CD4-positive, alpha-beta memory T cell (primary cell): ENCODE results near the gene RUNX2. TPM values are rescaled to one million over a fixed set of nuclear protein-coding genes. Genes with fewer than 3 reads are reported as not detected.
A peak's percentile ranks its signal among the peaks of the same experiment; 100 is the strongest.

Source experiments
- CTCF ChIA-PET: fragments of 350-600 bp; sonication (Branson Sonifier 250); formaldehyde crosslinking; loops from one replicate; lab custom pipeline; 2021; ENCODE audit warnings: inconsistent platforms; ENCODE audit not compliant: partially characterized antibody; lab: Charles Lee
- POLR2A ChIA-PET: fragments of 350-600 bp; sonication (Branson Sonifier 250); formaldehyde crosslinking; loops from one replicate; lab custom pipeline; 2021; ENCODE audit not compliant: partially characterized antibody; lab: Charles Lee
- DNase-seq, 5 donors: peaks; one replicate each; pipeline versions ENCODE4 v3.0.0 to v3.0.0-alpha.2; 2020 to 2022; ENCODE audit warnings: mixed read lengths in 1 of 5
- H3K27ac ChIP-seq: one replicate; pipeline ENCODE4 v1.7.0; 2013; ENCODE audit warnings: low read depth, low read length
- H3K27me3 ChIP-seq: 2 replicates; pipeline ENCODE4 v1.7.0; 2013; ENCODE audit warnings: mild to moderate bottlenecking, low read length, moderate library complexity; ENCODE audit not compliant: insufficient read depth
- H3K36me3 ChIP-seq: 2 replicates; pipeline ENCODE4 v1.7.0; 2013; ENCODE audit warnings: mild to moderate bottlenecking, low read length, moderate library complexity; ENCODE audit not compliant: insufficient read depth
- H3K4me1 ChIP-seq: 2 replicates; pipeline ENCODE4 v1.7.0; 2013; ENCODE audit warnings: mild to moderate bottlenecking, low read length, moderate library complexity; ENCODE audit not compliant: insufficient read depth
- H3K4me3 ChIP-seq, 2 donors: one replicate each; pipeline ENCODE4 v1.7.0; 2013; ENCODE audit warnings: low read length in 2 of 2, mild to moderate bottlenecking in 1 of 2
- H3K9me3 ChIP-seq, 2 donors: one replicate each; pipeline ENCODE4 v1.7.0; 2013; ENCODE audit warnings: low read length in 2 of 2, control low read depth in 1 of 2; ENCODE audit not compliant: control insufficient read depth in 1 of 2
- H3K27ac Mint-ChIP-seq, 7 donors: one replicate each; pipeline ENCODE4 v1.8.0; 2020 to 2021; ENCODE audit warnings: mixed read lengths in 7 of 7, mild to moderate bottlenecking in 6 of 7, inconsistent platforms in 3 of 7, moderate library complexity in 3 of 7
- H3K27me3 Mint-ChIP-seq, 2 donors: one replicate each; pipeline ENCODE4 v1.8.0; 2020 to 2021; ENCODE audit warnings: mixed read lengths in 2 of 2
- H3K36me3 Mint-ChIP-seq, 2 donors: one replicate each; pipeline ENCODE4 v1.8.0; 2020 to 2021; ENCODE audit warnings: mixed read lengths in 2 of 2, inconsistent platforms in 1 of 2, mild to moderate bottlenecking in 1 of 2
- H3K4me1 Mint-ChIP-seq, 4 donors: one replicate each; pipeline ENCODE4 v1.8.0; 2020 to 2021; ENCODE audit warnings: mixed read lengths in 4 of 4, mild to moderate bottlenecking in 1 of 4
- H3K4me3 Mint-ChIP-seq, 8 donors: one replicate each; pipeline ENCODE4 v1.8.0; 2020 to 2021; ENCODE audit warnings: mixed read lengths in 8 of 8, mild to moderate bottlenecking in 7 of 8, moderate library complexity in 6 of 8, inconsistent platforms in 3 of 8
- H3K9me3 Mint-ChIP-seq, 8 donors: one replicate each; pipeline ENCODE4 v1.8.0; 2020 to 2021; ENCODE audit warnings: mixed read lengths in 8 of 8, mild to moderate bottlenecking in 5 of 8, inconsistent platforms in 3 of 8, moderate library complexity in 1 of 8
- intact Hi-C: fragments of 100-400 bp; cut with micrococcal nuclease; formaldehyde crosslinking; loops from one replicate; pipeline ENCODE4 v1.15.1; 2023
- polyA plus RNA-seq, 2 donors: library from polyadenylated mRNA; unstranded; fragments of 300-500 nt; fragmentation: Illumina TruSeq; gene quantifications; one replicate each; pipeline ENCODE4 v1.2.3, GENCODE V29; 2021
- total RNA-seq, 2 experiments: library from RNA; stranded (reverse); gene quantifications; one replicate each; pipeline ENCODE4 v1.2.3, GENCODE V29; 2021

The RUNX2 gene
- total and polyA plus RNA-seq, 4 experiments from 2014 or later = 4.5 to 26.6 (median 23.3) TPM

DNA sequence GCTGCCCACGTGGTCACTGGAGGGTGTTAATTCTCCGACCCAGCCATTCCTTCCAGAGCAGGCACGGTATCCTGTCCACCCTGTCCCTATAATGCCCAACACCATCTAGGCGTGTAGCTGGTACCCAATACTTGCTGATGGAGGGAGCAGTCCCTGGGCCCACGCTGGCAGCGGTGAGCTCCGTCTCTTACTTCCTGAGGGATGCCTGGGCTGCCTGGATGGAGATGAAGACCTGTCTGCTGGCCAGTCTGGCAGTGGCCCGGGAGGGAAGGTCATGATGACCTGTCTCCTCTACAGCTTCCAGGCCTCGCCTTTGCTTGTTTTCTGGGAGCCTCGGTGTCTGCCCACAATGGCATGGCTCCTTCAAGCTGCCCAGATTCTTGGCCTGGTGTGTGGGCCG, 347.5 kb downstream of the RUNX2 start:
- H3K9me3 ChIP-seq = no peaks in the 10 kb centered on the region
- POLR2A ChIA-PET = interaction anchor here (1.1 to 3.0 kb wide), 3 partner anchors 12 to 254 kb away, joined by 4 to 12 read pairs (median 6); no protein-coding TSS in a partner anchor
- CTCF ChIA-PET = interaction anchor here (0.7 to 1.9 kb wide), 2 partner anchors 10 to 31 kb away, joined by 3 to 9 read pairs; no protein-coding TSS in a partner anchor
- H3K27ac Mint-ChIP-seq = peak overlapping the region in 1 of 7 donors; percentile 81
- no peak overlapping the region for H3K27ac ChIP-seq
- no peaks in the 10 kb centered on the region for H3K27me3 Mint-ChIP-seq
- peaks cover 0 to 9% (median 1%) of the 10 kb centered on the region in 8 donors for H3K9me3 Mint-ChIP-seq
- intact Hi-C loops = loop anchor here (2.0 kb wide), 1 partner anchor 15 kb away; no protein-coding TSS in a partner anchor
- no peak for DNase-seq
- peaks cover 21 to 44% (median 26%) of the 10 kb centered on the region in 4 donors for H3K4me1 Mint-ChIP-seq
- H3K4me3 ChIP-seq = no peak overlapping the region
- H3K36me3 ChIP-seq = no peaks in the 10 kb centered on the region
- H3K36me3 Mint-ChIP-seq = no peaks in the 10 kb centered on the region
- H3K27me3 ChIP-seq = no peaks in the 10 kb centered on the region
- peak overlapping the region in 1 of 8 donors; percentile 65 for H3K4me3 Mint-ChIP-seq
- H3K4me1 ChIP-seq = peaks cover 29% of the 10 kb centered on the region

DNA sequence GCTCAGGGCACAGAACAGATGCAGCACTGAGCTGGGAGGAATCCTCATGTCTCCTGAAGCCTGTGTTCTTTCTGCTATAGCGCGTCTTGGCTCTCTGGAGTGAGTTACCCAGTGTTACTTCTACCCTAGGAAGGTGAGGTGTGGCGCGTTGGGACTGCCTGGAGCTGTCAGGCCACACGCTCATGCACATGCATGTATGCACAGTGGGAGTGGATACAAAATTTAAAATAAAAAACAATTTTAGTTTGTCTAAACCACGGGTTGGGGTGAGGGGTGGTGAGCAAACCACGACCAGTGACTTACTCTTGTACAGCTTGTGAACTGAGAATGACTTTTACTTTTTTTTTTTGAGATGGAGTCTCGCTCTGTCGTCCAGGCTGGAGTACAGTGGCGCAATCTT, 348.2 kb downstream of the RUNX2 start:
- H3K4me1 ChIP-seq = peaks cover 29% of the 10 kb centered on the region
- intact Hi-C loops = loop anchor here (2.0 kb wide), 1 partner anchor 16 kb away; no protein-coding TSS in a partner anchor
- CTCF ChIA-PET = interaction anchor here (0.8 to 2.4 kb wide), 3 partner anchors 11 to 43 kb away, joined by 3 to 13 read pairs (median 9); no protein-coding TSS in a partner anchor
- H3K36me3 ChIP-seq = no peaks in the 10 kb centered on the region
- Mint-ChIP-seq H3K27ac (peak overlapping the region in 1 of 7 donors; percentile 37), H3K4me3 (peak overlapping the region in 6 of 8 donors; percentile 11 to 76 (median 42)), H3K27me3 (no peaks in the 10 kb centered on the region), H3K36me3 (no peaks in the 10 kb centered on the region), H3K9me3 (peaks cover 0 to 14% (median 5%) of the 10 kb centered on the region in 8 donors), H3K4me1 (peaks cover 21 to 44% (median 26%) of the 10 kb centered on the region in 4 donors)
- POLR2A ChIA-PET = interaction anchor here (0.6 to 3.0 kb wide), 6 partner anchors 12 to 298 kb away, joined by 3 to 12 read pairs (median 5); partner anchors contain the start of gene SUPT3H
- no peak overlapping the region for H3K4me3 ChIP-seq
- no peaks in the 10 kb centered on the region for H3K27me3 ChIP-seq
- H3K9me3 ChIP-seq = no peaks in the 10 kb centered on the region
- H3K27ac ChIP-seq = no peak overlapping the region
- no peak for DNase-seq

DNA sequence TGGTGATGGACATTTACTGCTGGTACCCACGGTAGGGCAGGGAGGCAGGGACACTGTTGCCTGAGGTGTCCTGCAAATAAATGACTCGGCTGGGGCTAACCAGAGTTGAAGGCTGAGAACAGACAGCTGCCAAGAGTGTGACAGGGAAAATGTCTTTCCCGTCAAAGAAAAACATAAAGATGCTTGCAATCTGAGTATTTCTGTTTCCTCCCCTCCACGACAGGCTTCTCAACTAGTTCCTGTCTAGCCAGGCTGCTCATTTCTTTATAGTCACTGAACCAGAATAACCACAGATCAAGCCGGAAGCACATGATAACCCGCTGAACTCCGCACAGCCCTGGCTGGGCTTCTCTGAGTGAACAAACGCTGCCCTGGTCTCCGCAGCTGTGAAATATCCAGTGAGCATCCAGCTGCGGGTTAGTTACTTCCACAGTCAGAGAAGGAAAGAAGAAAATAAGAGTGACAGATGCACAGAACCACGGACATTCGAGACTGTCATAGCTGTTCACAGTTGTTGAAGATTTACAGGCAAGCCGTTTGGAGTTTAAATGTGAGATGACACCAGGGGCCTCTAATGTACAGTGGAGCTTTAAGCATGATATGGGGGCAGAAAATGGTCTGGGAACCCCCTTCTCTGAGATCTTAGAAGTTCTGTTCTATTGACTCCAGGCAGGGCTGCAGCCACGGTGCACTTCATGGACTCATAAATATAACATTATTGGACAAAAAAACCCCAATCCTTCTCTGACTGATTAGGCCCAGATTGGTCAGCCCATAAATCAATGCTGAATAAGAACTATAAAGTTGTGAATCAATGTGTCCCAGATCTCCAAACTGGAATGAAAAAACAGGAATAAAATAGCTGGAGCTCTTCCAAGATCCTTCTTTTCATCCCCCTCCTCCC, 349.5 kb downstream of the RUNX2 start:
- ChIA-PET POLR2A (interaction anchor here (0.6 to 3.0 kb wide), 8 partner anchors 14 to 1202 kb away, joined by 3 to 13 read pairs (median 4); partner anchors contain the start of gene SUPT3H), CTCF (interaction anchor here (2.4 kb wide), 1 partner anchor 37 kb away, joined by 13 read pairs; no protein-coding TSS in a partner anchor)
- intact Hi-C loops = loop anchor here (2.0 kb wide), 1 partner anchor 17 kb away; no protein-coding TSS in a partner anchor

DNA sequence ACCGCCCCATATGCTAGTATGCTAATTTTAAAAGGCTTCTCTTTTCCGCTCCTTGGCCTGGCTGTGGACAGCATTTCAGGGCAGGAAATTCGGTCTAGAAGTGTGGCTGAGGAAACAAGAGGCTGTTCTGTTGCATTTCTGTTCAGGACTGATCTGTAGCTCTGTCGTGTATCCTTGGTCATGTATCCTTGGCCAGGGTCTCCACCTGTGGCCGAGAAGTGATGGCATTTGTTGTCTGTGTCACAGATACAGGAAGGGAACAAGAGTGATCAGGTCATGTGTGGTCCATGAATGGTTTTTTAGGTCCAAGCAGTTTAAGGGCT, 350.1 kb downstream of the RUNX2 start:
- Histone ChIP-seq H3K27ac (no peak overlapping the region), H3K9me3 (no peaks in the 10 kb centered on the region), H3K27me3 (no peaks in the 10 kb centered on the region), H3K4me1 (peaks cover 34% of the 10 kb centered on the region), H3K36me3 (no peaks in the 10 kb centered on the region), H3K4me3 (no peak overlapping the region)
- Mint-ChIP-seq H3K4me3 (peak overlapping the region in 6 of 8 donors; percentile 15 to 64 (median 50)), H3K4me1 (peaks cover 25 to 53% (median 32%) of the 10 kb centered on the region in 4 donors), H3K9me3 (peaks cover 2 to 29% (median 16%) of the 10 kb centered on the region in 8 donors), H3K36me3 (peaks cover 4% of the 10 kb centered on the region in 2 donors), H3K27ac (peak overlapping the region in 2 of 7 donors; percentile 76 to 81), H3K27me3 (no peaks in the 10 kb centered on the region)
- ChIA-PET CTCF (interaction anchor here (0.9 to 2.4 kb wide), 2 partner anchors 36 kb away, joined by 3 to 13 read pairs; no protein-coding TSS in a partner anchor), POLR2A (interaction anchor here (1.0 to 3.0 kb wide), 5 partner anchors 15 to 257 kb away, joined by 3 to 13 read pairs (median 8); no protein-coding TSS in a partner anchor)
- intact Hi-C loops = no loop called here
- no peak for DNase-seq

More for the DNA sequence above, 349.5 kb downstream of the RUNX2 start:
- no peaks in the 10 kb centered on the region for H3K9me3 ChIP-seq
- H3K27me3 ChIP-seq = no peaks in the 10 kb centered on the region
- Mint-ChIP-seq H3K9me3 (peaks cover 2 to 23% (median 14%) of the 10 kb centered on the region in 8 donors), H3K4me3 (peak overlapping the region; percentile 72 to 86 (median 79)), H3K36me3 (peaks cover 4% of the 10 kb centered on the region in 2 donors), H3K27me3 (no peaks in the 10 kb centered on the region), H3K4me1 (peaks cover 25 to 53% (median 32%) of the 10 kb centered on the region in 4 donors), H3K27ac (peak overlapping the region; percentile 9 to 81 (median 73))
- H3K4me1 ChIP-seq = peaks cover 34% of the 10 kb centered on the region
- H3K4me3 ChIP-seq = peak overlapping the region in 1 of 2 donors; percentile 27
- peak; percentile 52 to 68 (median 58) for DNase-seq
- H3K27ac ChIP-seq = peak overlapping the region; percentile 3
- H3K36me3 ChIP-seq = no peaks in the 10 kb centered on the region

DNA sequence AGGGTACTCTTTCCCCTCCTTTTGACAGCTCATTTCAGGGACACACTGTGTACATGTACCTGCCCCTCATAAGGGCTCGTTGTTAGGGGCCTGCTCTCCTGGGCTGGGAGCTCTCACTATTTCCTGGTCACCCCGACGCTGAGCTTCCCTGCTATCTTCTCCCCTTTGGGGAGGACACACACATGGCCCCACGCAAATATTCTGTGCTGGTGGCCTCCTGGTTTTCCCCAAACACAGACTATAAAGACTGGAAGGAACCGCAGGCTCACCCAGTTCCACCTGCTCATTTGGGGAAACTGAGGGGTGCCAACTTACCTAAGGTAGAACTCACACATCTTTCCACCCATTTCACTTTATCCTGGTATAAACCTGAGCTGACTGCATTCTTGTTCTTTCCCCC, 351.0 kb downstream of the RUNX2 start:
- ChIA-PET CTCF (interaction anchor here (0.9 kb wide), 1 partner anchor 35 kb away, joined by 3 read pairs; no protein-coding TSS in a partner anchor), POLR2A (interaction anchor here (1.1 to 1.9 kb wide), 2 partner anchors 93 to 259 kb away, joined by 3 to 13 read pairs; no protein-coding TSS in a partner anchor)
- peaks cover 25 to 53% (median 32%) of the 10 kb centered on the region in 4 donors for H3K4me1 Mint-ChIP-seq
- no peak overlapping the region for H3K27ac Mint-ChIP-seq
- intact Hi-C loops = no loop called here
- Histone ChIP-seq H3K36me3 (no peaks in the 10 kb centered on the region), H3K4me1 (peaks cover 34% of the 10 kb centered on the region), H3K4me3 (no peak overlapping the region), H3K9me3 (no peaks in the 10 kb centered on the region), H3K27ac (no peak overlapping the region), H3K27me3 (no peaks in the 10 kb centered on the region)
- H3K9me3 Mint-ChIP-seq = peaks cover 2 to 34% (median 17%) of the 10 kb centered on the region in 8 donors
- no peak for DNase-seq
- peak overlapping the region in 2 of 8 donors; percentile 8 to 47 for H3K4me3 Mint-ChIP-seq
- H3K36me3 Mint-ChIP-seq = peaks cover 4% of the 10 kb centered on the region in 2 donors
- H3K27me3 Mint-ChIP-seq = no peaks in the 10 kb centered on the region

DNA sequence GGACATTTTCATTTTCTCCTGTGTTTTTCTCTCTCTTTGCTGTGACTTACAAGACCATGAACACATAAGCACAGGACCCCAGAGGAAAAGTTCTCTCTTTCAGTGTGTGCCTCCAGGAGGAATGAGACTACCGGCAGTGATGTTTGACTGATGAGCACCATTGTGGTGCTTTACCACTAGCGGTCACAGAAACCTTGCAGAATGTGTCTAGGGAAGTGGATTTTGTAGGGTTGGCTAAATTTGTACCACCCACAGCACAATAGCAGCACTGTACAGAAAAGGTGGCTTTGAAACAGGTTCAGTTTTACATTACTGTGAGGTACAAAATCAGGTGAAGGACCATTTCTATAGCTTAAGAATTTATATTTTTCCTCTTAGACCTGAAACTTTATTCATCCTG, 351.5 kb downstream of the RUNX2 start:
- no peaks in the 10 kb centered on the region for H3K27me3 Mint-ChIP-seq
- DNase-seq = no peak
- intact Hi-C loops = no loop called here
- peaks cover 25 to 53% (median 32%) of the 10 kb centered on the region in 4 donors for H3K4me1 Mint-ChIP-seq
- no peak overlapping the region for H3K4me3 Mint-ChIP-seq
- Histone ChIP-seq H3K27ac (no peak overlapping the region), H3K27me3 (no peaks in the 10 kb centered on the region), H3K9me3 (no peaks in the 10 kb centered on the region), H3K4me1 (peaks cover 34% of the 10 kb centered on the region), H3K4me3 (no peak overlapping the region), H3K36me3 (no peaks in the 10 kb centered on the region)
- CTCF ChIA-PET = no interaction called here
- peaks cover 2 to 38% (median 17%) of the 10 kb centered on the region in 8 donors for H3K9me3 Mint-ChIP-seq
- peaks cover 4% of the 10 kb centered on the region in 2 donors for H3K36me3 Mint-ChIP-seq
- POLR2A ChIA-PET = interaction anchor here (1.1 kb wide), 1 partner anchor 260 kb away, joined by 3 read pairs; no protein-coding TSS in a partner anchor
- H3K27ac Mint-ChIP-seq = no peak overlapping the region
